Activated CD4-positive, alpha-beta T cell treated with anti-CD3 and anti-CD28 coated beads for 48 hours (primary cell): Measurements from ENCODE around the gene AKAP7.
"Not testable (repeated sequence)": the region's sequence is repeated elsewhere in the genome, so short reads cannot be mapped to it uniquely, and the experiment has no call there.

ENCODE experiments used
- DNase-seq: peaks from one replicate; pipeline ENCODE4 v3.0.0-alpha.2; 2020

The AKAP7 gene

DNA sequence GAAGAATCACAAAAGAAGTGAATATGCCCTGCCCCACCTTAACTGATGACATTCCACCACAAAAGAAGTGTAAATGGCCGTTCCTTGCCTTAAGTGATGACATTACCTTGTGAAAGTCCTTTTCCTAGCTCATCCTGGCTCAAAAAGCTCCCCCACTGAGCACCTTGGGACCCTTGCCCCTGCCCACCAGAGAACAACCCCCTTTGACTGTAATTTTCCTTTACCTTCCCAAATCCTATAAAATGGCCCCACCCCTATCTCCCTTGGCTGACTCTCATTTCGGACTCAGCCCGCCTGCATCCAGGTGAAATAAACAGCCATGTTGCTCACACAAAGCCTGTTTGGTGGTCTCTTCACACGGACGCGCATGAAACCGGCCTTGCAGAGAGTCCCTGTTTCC is 165.6 kb downstream of the AKAP7 start:
- not testable (repeated sequence) for DNase-seq

- DNase-seq = no peak
Observed at GRCh38 chr6:131303338-131303930, 168.2 kb downstream of the AKAP7 start.

DNA sequence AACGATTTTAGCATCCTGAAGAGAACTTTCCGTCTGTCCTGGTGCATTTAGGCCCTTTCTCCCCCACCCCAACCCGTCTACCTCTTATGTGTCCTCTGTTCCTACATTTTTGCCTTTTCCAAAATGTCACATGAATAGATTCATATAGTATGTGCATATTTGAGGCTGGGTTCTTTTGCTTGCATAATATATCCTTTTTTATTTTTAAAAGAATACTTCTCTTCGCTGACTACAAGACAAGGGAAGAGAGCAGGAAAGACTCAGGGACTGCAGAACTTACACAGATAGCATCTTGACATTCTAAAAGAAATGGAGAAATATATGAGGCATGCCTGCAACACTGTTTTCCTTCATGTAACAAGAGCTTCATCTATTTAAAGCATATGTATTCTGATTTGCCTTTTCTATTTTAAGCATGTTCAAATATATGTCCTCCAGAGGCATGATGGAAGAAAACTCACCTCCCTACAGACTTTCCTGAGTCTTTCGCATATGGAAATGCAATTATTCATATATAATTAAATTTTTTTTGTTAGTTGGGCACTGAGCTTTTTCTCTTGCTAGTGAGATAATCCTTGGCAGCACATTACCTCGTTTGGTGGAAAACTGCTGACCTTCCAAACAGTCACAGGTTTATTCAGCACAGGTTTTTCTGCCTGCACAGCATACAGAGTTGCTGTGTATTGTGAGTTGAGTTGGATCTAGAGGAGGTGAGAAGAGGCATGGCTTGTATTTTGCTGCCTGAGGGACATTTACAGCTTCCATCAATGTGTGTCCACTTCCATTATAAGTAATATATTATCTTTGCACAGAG is 170.0 kb downstream of the AKAP7 start:
- no peak for DNase-seq

GRCh38 chr6:131309437-131309836 is 174.2 kb downstream of the AKAP7 start:
- DNase-seq = no peak

- DNase-seq = no peak
Observed at GRCh38 chr6:131314838-131315237, 179.6 kb downstream of the AKAP7 start.

GRCh38 chr6:131316654-131317053 is 181.4 kb downstream of the AKAP7 start:
- DNase-seq = no peak

GRCh38 chr6:131317516-131317915 is 182.2 kb downstream of the AKAP7 start:
- DNase-seq = no peak

DNA sequence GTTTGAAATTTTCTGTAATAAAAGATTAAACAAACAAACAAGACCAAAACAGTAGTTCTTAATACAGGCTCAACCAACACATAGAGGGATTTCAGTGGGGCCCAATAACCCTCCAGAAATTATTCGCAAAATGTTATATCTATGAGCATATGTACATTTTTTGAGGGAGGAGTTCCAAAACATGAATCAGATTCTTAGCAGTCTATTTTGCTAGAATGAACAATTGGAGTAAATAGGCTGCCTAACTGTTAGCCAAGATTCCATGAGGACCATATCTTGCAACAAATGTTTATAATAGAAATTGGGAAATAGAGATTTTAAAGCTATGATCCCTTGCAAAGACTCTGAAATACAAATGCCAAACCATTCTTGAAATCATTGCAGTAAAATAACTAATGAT is 186.3 kb downstream of the AKAP7 start:
- no peak for DNase-seq

- no peak for DNase-seq
Observed at GRCh38 chr6:131322125-131322524, 186.9 kb downstream of the AKAP7 start.

GRCh38 chr6:131325669-131326068 is 190.4 kb downstream of the AKAP7 start:
- not testable (repeated sequence) for DNase-seq

GRCh38 chr6:131328727-131329126 is 193.5 kb downstream of the AKAP7 start:
- not testable (repeated sequence) for DNase-seq

- DNase-seq = no peak
Observed at GRCh38 chr6:131331151-131331550, 195.9 kb downstream of the AKAP7 start.

DNA sequence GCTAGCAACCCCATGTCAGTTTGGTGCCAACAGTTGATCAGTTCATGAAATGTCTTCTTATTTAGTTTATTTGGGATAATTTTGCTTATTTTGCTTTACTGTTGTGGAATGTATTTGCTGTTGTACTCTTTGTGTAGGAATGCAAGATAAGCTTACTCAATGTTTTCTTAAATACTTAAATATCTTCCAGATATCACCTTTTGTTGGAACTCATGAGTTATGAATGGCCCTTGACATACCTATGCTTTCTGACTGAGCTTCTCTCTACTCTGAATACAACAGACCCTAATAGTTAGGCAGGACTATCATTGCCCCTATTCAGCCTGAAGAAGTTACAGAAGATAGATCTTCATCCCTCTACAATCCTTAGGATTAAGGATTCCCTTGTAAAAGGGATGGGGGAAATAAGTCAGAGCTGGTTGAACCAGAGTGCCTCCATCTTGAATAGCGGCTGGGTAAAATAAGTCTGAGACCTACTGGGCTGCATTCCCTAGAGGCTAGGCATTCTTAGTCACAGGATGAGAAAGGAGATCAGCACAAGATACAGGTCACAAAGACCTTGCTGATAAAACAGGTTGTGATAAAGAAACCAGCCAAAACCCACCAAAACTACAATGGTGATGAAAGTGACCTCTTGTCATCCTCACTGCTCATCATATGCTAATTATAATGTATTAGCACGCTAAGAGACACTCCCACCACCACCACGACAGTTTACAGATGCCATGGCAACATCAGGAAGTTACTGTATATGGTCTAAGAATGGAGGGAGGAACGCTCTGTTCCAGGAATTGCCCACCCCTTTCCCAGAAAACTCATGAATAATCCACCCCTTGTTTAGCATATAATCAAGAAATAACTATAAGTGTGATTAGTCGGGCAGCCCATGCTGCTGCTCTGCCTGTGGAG is 196.9 kb downstream of the AKAP7 start:
- DNase-seq = no peak
